GM19438 (cell line): Measurements from ENCODE around the gene TLDC2.
"Not testable (repeated sequence)": the region's sequence is repeated elsewhere in the genome, so short reads cannot be mapped to it uniquely, and the experiment has no call there.

ENCODE experiments used
- ATAC-seq: cut with Tn5 transposase; IDR thresholded peaks from one replicate; pipeline ENCODE4 v1.9.1; 2021; ENCODE audit warnings: low read depth; ENCODE audit not compliant: unreplicated experiment

The TLDC2 gene

GRCh38 chr20:36904690-36905089 lies 28.8 kb downstream of the TLDC2 start:
- ATAC-seq: no peak

GRCh38 chr20:36905566-36905965 lies 29.6 kb downstream of the TLDC2 start:
- not testable (repeated sequence) for ATAC-seq

GRCh38 chr20:36906086-36906485 lies 30.1 kb downstream of the TLDC2 start:
- ATAC-seq: not testable (repeated sequence)

- ATAC-seq: no peak
These were observed 32.7 kb downstream of the TLDC2 start for GRCh38 chr20:36908603-36909002.

GRCh38 chr20:36916199-36916598 lies 40.3 kb downstream of the TLDC2 start:
- ATAC-seq: no peak

GRCh38 chr20:36917240-36917639 lies 41.3 kb downstream of the TLDC2 start:
- ATAC-seq: no peak

GRCh38 chr20:36917943-36918342 lies 42.0 kb downstream of the TLDC2 start:
- no peak for ATAC-seq

DNA sequence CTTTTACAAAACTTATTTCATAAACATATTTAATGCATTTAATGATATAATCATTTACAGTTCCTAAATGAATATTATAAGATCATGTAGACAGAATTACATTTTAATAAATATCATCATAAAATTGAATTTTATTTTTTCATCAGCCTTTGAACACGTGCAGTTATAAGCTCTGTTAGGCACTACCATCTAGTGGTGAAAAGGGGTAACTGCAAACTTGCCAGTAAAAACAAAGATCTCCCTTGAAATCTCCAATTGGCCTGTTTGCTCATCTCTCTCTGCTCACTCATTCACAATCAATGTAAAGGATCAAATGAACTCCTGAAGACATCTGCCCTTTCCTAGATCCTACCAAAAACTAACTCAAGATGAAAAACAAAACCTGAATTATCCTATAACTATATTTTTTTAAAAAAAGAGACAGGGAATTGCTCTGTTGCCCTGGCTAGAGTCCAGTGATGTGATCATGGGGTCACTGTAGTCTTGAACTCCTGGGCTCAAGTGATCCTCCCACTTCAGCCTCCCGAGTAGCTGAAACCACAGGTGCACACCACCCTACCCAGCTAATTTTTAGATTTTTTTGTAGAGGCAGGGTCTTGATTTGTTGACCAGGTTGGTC lies 43.9 kb downstream of the TLDC2 start:
- ATAC-seq: no peak

- ATAC-seq: no peak
These were observed 44.4 kb downstream of the TLDC2 start for GRCh38 chr20:36920334-36920730.

DNA sequence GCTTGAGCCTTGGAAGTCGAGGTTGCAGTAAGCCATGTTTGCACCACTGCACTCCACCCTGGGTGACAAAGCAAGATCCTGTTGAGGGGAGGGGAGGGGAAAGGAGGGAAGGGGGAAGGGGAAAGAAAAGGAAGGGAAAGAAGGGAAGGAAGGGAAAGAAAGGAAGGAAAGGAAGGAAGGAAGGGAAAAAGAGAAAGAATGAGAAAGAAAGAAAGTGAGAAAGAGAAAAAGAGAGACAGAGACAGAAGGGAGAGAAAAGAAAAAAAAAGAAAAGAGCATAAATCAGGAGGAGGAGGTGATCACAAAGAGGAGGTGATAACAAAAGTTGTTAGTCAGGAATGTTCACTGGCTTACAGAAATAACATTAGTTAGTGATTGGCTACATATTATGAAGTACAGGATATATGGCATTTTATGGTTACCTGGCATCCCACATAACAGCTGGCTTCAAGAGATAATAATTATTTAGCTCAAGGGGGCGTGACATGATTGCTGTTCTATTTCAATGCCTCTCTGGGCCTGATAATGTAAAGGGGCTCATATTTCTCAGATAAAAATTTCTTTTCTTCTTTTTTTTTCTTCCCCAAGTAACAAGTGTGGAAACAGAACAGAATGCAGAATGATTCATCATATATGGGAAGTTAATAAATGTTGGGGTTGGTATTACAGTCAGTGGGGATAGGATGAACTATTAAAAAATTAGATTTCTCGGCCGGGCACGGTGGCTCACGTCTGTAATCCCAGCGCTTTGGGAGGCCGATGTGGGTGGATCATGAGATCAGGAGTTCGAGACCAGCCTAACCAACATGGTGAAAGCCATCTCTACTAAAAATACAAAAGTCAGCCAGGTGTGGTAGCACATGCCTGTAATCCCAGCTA lies 48.5 kb downstream of the TLDC2 start:
- ATAC-seq: no peak

DNA sequence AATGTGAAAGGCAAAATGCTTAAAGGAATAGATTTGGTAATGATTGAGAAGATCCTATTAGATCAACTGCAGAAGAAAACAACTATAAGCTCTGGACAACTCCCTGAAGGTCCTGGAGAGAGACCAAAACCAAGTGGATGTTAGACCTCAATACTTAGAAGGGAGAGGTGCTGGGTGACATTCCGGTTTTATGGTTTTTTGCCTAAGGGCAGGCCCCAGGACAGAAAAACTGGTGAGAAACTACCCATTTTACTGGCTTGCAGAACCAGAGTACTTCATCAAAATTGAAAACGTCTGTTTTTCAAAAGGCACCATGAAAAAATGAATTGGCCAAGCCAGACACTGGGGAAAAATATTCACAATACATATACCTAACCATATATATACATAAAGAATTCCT lies 49.3 kb downstream of the TLDC2 start:
- ATAC-seq: no peak

- ATAC-seq: no peak
These were observed 50.8 kb downstream of the TLDC2 start for GRCh38 chr20:36926653-36927200.

- no peak for ATAC-seq
These were observed 51.8 kb downstream of the TLDC2 start for GRCh38 chr20:36927704-36928103.

DNA sequence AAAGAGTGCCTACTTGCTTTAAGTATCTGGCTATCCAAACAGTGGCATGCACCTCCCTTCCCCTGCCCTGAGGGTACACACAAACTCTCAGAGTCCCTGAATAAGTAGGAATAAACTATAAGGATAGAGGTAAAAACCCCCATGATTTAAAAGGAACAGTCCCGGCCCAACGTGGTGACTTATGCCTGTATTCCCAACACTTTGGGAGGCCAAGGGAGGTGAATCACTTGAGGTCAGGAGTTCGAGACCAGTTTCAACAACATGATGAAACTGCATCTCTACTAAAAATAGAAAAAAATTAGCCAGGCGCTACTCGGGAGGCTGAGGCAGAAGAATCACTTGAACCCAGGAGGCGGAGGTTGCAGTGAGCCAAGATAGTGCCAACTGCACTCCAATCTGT lies 53.4 kb downstream of the TLDC2 start:
- ATAC-seq: no peak

DNA sequence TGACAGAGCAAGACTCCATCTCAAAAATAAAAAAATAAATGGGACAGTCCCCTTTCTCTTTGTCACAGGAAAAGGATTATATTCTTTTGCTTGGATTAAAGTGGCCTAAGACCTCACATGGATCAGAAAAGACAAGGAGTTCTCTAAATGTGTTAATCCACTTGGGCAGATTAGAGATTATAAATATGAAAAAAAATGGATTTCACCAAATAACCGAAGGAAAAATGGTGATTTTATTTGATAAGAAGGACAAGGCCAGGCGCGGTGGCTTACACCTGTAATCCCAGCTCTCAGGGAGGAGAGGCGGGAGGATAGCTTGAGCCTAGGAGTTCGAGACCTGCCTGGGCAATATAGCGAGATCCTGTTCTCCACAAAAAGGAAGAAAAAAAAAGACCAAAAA lies 53.8 kb downstream of the TLDC2 start:
- no peak for ATAC-seq

GRCh38 chr20:36932067-36932466 lies 56.1 kb downstream of the TLDC2 start:
- not testable (repeated sequence) for ATAC-seq

- no peak for ATAC-seq
These were observed 56.8 kb downstream of the TLDC2 start for GRCh38 chr20:36932476-36933426.

GRCh38 chr20:36933571-36933970 lies 57.6 kb downstream of the TLDC2 start:
- ATAC-seq: not testable (repeated sequence)

GRCh38 chr20:36936341-36936740 lies 60.4 kb downstream of the TLDC2 start:
- no peak for ATAC-seq

GRCh38 chr20:36936761-36937401 lies 60.9 kb downstream of the TLDC2 start:
- not testable (repeated sequence) for ATAC-seq
